Peyer's patch (tissue), 4 donors: ENCODE measurements around the gene WDR48. TPM values are rescaled to one million over a fixed set of nuclear protein-coding genes. Genes with fewer than 3 reads are reported as not detected.

ENCODE experiments used
- DNase-seq, 3 donors: peaks; one replicate each; pipeline ENCODE4 v3.0.0-alpha.2; 2017 to 2019
- H3K27ac ChIP-seq, 4 donors: fragments of 200-600 bp; sonication (generic); one replicate each; pipeline ENCODE4 v1.5.1; 2016 to 2019
- H3K27me3 ChIP-seq, 2 donors: fragments of 200-600 bp; sonication (generic); one replicate each; pipeline ENCODE4 v1.5.1; 2019
- H3K36me3 ChIP-seq, 3 donors: fragments of 200-600 bp; sonication (generic); one replicate each; pipeline ENCODE4 v1.5.1; 2016 to 2019
- H3K4me1 ChIP-seq, 4 donors: fragments of 200-600 bp; sonication (generic); one replicate each; pipeline ENCODE4 v1.5.1; 2016 to 2019
- H3K4me3 ChIP-seq, 4 donors: fragments of 200-600 bp; sonication (generic); 1 replicate in 3 of 4; 2 replicates in 1 of 4; pipeline ENCODE4 v1.5.1; 2016 to 2019; ENCODE audit warnings: mild to moderate bottlenecking in 1 of 4
- H3K9me3 ChIP-seq, 4 donors: fragments of 200-600 bp; sonication (generic); one replicate each; pipeline ENCODE4 v1.5.1; 2016 to 2019; ENCODE audit warnings: mild to moderate bottlenecking in 1 of 4
- POLR2A ChIP-seq, 2 donors: fragments of 450-650 bp; IDR thresholded peaks; one replicate each; pipeline ENCODE4 v1.5.1; 2017; ENCODE audit warnings: antibody characterized with exemption in 2 of 2, mild to moderate bottlenecking in 2 of 2, moderate library complexity in 2 of 2
- total RNA-seq, 4 donors: library from RNA; depleted of rRNA; stranded (reverse); fragments of >200 nt; gene quantifications; one replicate each; pipeline ENCODE4 v1.1.0, GENCODE V29; 2016
- TF ChIP-seq, protein P1 (sequence below), 6 experiments: fragments of 450-650 bp in 4 of 6; fragments of 200-600 bp in 2 of 6; sonication (generic) in 1 of 6; IDR thresholded peaks; one replicate each; pipeline ENCODE4 v1.5.1; 2017 to 2019; ENCODE audit warnings: antibody characterized with exemption in 6 of 6, mild to moderate bottlenecking in 3 of 6, moderate library complexity in 1 of 6

WDR48 gene
- total RNA-seq, 4 donors from 2014 or later: 24.2 to 35.5 (median 31.2) TPM

- H3K4me1 ChIP-seq: peaks cover 0 to 14% (median 8%) of the 10 kb centered on the region in 4 donors
- H3K4me3 ChIP-seq: no peak overlapping the region
- TF ChIP-seq, protein P1, sequence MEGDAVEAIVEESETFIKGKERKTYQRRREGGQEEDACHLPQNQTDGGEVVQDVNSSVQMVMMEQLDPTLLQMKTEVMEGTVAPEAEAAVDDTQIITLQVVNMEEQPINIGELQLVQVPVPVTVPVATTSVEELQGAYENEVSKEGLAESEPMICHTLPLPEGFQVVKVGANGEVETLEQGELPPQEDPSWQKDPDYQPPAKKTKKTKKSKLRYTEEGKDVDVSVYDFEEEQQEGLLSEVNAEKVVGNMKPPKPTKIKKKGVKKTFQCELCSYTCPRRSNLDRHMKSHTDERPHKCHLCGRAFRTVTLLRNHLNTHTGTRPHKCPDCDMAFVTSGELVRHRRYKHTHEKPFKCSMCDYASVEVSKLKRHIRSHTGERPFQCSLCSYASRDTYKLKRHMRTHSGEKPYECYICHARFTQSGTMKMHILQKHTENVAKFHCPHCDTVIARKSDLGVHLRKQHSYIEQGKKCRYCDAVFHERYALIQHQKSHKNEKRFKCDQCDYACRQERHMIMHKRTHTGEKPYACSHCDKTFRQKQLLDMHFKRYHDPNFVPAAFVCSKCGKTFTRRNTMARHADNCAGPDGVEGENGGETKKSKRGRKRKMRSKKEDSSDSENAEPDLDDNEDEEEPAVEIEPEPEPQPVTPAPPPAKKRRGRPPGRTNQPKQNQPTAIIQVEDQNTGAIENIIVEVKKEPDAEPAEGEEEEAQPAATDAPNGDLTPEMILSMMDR (IDR thresholded peaks at IDR 0.05): no peak
- TF ChIP-seq POLR2A (IDR thresholded peaks at IDR 0.05): no peak
- peak in 2 of 3 donors; percentile 47 to 54 for DNase-seq
- H3K9me3 ChIP-seq: no peaks in the 10 kb centered on the region
- H3K27me3 ChIP-seq: no peaks in the 10 kb centered on the region
- H3K27ac ChIP-seq: peak overlapping the region in 1 of 4 donors; percentile 55
- H3K36me3 ChIP-seq: peaks cover 0 to 4% (median 0%) of the 10 kb centered on the region in 3 donors
Measured at GRCh38 chr3:39122813-39123212, 71.0 kb downstream of the WDR48 start.

DNA sequence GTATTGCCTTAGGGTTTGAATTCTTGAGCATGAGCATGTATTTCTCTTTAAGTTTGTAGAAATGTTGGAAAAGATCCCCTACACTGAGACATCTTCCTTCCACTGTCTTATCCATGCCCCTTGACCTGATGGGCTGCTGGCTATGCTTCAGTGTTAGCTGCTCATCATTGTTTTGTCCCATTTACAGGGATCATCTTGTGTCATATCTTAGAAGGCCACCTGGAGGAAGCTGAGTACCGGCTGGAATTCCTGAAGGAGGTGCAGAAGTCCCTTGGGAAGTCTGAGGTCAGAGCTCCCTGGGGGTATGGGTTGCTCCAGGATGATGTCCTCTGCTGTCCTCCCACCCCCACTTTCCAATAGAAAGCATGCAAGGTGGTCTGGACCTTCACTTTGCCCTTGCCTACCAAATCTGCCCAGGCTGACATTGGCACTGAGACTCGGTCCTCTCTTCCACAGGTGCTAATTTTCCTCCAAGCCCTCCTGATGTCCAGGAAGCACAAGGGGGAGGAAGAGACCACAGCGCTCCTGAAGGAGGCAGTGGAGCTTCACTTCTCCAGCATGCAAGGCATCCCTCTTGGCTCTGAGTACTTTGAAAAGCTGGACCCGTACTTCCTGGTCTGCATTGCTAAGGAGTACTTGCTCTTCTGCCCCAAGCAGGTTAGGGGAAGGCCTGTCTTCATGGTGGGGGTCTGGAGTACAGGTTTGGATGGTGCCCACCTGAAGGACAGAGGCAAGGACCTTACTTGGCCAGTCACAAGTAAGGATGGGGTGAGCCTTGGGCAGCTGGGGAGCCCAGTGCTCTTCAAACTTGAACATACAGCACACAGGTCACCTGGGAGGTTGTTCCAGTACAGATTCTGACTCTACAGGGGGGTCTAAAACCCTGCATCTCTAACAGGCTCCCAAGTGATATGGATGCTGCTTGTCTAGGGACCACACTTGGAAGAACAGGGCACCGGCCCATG is 73.3 kb downstream of the WDR48 start:
- Histone ChIP-seq H3K27me3 (no peaks in the 10 kb centered on the region), H3K36me3 (peaks cover 0 to 1% (median 0%) of the 10 kb centered on the region in 3 donors), H3K4me1 (peaks cover 0 to 14% (median 8%) of the 10 kb centered on the region in 4 donors), H3K4me3 (no peak overlapping the region), H3K9me3 (no peaks in the 10 kb centered on the region), H3K27ac (peak overlapping the region in 3 of 4 donors; percentile 13 to 73 (median 22))
- peak in 2 of 3 donors; percentile 57 to 68 for DNase-seq
- TF ChIP-seq, protein P1 (IDR thresholded peaks at IDR 0.05): peak in 4 of 6 experiments; percentile 22 to 73 (median 58)
- no peak for TF ChIP-seq POLR2A (IDR thresholded peaks at IDR 0.05)

- Histone ChIP-seq H3K27me3 (no peaks in the 10 kb centered on the region), H3K36me3 (no peaks in the 10 kb centered on the region), H3K4me3 (no peak overlapping the region), H3K27ac (peak overlapping the region in 3 of 4 donors; percentile 13 to 73 (median 22)), H3K9me3 (no peaks in the 10 kb centered on the region), H3K4me1 (peaks cover 0 to 14% (median 8%) of the 10 kb centered on the region in 4 donors)
- TF ChIP-seq POLR2A (IDR thresholded peaks at IDR 0.05): no peak
- TF ChIP-seq, protein P1 (IDR thresholded peaks at IDR 0.05): no peak
- DNase-seq: peak in 2 of 3 donors; percentile 45 to 51
Measured at GRCh38 chr3:39125841-39126500, 74.2 kb downstream of the WDR48 start.

DNA sequence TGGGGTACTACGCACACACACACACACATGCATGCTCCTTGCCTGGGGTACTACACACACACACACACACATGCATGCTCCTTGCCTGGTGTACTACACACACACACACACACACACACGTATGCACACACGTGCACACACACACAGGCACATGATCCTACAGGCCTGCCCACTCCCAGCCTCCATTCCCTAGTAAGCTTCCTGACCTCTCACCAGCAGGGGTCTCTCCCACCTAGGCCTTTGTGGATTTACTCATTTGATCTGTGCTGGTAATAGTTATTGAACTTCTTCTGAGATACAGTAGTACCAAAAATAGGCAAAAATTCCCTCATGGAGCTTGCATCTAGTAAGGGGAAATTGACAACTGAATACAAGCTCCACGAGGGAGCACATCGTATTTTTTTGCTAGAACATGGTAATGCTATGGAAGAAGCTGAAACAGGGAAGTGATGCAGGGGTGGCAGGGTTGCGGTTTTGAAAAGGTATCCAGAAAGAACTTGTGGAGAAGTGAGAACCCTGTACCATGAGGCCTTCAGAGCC is 74.8 kb downstream of the WDR48 start:
- peak; percentile 46 to 74 (median 51) for DNase-seq
- Histone ChIP-seq H3K27me3 (no peaks in the 10 kb centered on the region), H3K27ac (no peak overlapping the region), H3K4me3 (no peak overlapping the region), H3K9me3 (no peaks in the 10 kb centered on the region), H3K4me1 (peaks cover 0 to 12% (median 5%) of the 10 kb centered on the region in 4 donors), H3K36me3 (no peaks in the 10 kb centered on the region)
- no peak for TF ChIP-seq POLR2A (IDR thresholded peaks at IDR 0.05)
- TF ChIP-seq, protein P1 (IDR thresholded peaks at IDR 0.05): peak; percentile 11 to 57 (median 44)

DNA sequence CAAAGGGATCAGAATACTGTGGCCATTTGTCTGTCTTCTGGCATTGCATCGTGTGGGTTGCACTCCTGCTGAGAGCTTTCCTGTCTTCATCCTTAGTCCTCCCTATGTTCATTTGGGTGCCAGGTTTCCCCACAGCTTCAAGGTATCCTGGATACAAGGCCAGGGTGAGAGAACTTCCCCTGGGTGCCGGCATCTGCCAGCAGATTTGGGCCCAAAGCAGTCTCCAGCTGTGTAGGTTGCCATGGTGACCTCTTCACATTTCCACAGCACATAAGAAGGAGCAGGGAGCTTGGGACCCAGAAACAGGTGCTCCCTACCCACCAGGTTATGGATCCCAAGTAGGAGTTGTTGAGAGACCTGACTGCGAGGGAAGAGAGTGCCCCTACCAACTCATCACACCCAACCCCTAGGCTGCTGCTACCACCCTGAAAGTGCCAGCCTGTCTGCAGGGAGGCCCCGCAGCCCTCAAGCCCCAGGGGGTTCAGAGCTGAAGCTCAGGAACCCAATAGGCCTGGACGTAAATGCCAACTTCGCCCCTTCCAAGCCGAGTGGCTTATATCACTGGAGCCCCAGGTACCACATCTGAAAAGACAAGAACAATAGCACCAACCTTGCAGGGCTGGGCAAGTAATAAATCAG is 75.6 kb downstream of the WDR48 start:
- no peak for TF ChIP-seq POLR2A (IDR thresholded peaks at IDR 0.05)
- TF ChIP-seq, protein P1 (IDR thresholded peaks at IDR 0.05): no peak
- Histone ChIP-seq H3K4me1 (peaks cover 0 to 12% (median under 1%) of the 10 kb centered on the region in 4 donors), H3K36me3 (no peaks in the 10 kb centered on the region), H3K27me3 (no peaks in the 10 kb centered on the region), H3K27ac (no peak overlapping the region), H3K4me3 (no peak overlapping the region), H3K9me3 (no peaks in the 10 kb centered on the region)
- peak in 1 of 3 donors; percentile 36 for DNase-seq
